Sigmoid colon (tissue), 4 donors: ENCODE data around the gene C1orf210.

Source experiments
- CTCF ChIP-seq, 4 experiments: fragments of 450-650 bp in 3 of 4; fragments of 200-600 bp in 1 of 4; IDR thresholded peaks; one replicate each; pipeline ENCODE4 v1.5.1; 2016 to 2019; ENCODE audit warnings: antibody characterized with exemption in 4 of 4, mild to moderate bottlenecking in 3 of 4, moderate library complexity in 2 of 4
- EP300 ChIP-seq, 4 donors: sonication (generic); formaldehyde crosslinking; IDR thresholded peaks; one replicate each; pipeline ENCODE4 v1.6.1; 2017; ENCODE audit warnings: antibody characterized with exemption in 4 of 4
- POLR2A ChIP-seq, 2 donors: fragments of 450-650 bp; IDR thresholded peaks; one replicate each; pipeline ENCODE4 v1.6.1; 2016; ENCODE audit warnings: antibody characterized with exemption in 2 of 2, mild to moderate bottlenecking in 2 of 2, moderate library complexity in 2 of 2
- POLR2AphosphoS5 ChIP-seq, 4 donors: sonication (generic); formaldehyde crosslinking; IDR thresholded peaks; one replicate each; pipeline ENCODE4 v1.6.1; 2017; ENCODE audit warnings: antibody characterized with exemption in 4 of 4

- no peak for TF ChIP-seq CTCF (IDR thresholded peaks at IDR 0.05)
- no peak for TF ChIP-seq POLR2A (IDR thresholded peaks at IDR 0.05)
- TF ChIP-seq POLR2AphosphoS5 (IDR thresholded peaks at IDR 0.05), result no peak
- TF ChIP-seq EP300 (IDR thresholded peaks at IDR 0.05), result no peak
These were observed 28.5 kb downstream of the C1orf210 start for GRCh38 chr1:43256675-43257570.
